ENCODE measurements around the gene LRPPRC.
"Not testable (repeated sequence)": the region's sequence is repeated elsewhere in the genome, so short reads cannot be mapped to it uniquely, and the experiment has no call there.

LRPPRC gene

DNA sequence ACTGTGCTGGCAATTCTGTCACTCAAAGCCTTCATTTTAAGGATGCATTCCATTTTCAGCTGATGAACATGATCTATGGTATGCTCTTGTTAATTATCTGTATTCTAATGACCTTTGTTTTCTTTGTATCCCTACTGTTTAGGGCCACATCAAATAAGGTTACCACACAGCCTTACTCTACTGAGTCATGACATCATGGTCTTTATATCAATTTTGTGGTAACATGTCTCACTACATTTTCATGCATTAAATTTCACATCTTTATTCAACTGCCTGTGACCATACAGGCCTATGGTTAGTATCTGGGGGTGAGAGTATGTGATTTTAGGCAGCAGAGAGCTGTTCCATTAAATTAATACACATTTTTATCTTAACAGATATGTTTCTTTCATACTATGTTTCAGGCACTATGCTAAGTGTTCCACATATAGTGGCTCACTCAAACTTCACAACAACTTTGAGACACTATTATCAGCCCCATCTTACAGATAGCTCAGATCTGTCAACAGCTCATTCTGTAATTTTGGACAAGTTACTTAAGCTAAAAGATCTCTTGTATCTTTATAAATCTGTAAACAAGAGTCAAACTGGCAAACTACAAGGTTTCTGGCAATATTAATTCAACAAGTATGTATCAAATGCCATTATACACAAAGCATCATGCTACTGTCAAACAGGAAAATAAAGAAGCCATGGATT, 18.0 kb downstream of the LRPPRC start:
- DNase-seq = no peak

DNA sequence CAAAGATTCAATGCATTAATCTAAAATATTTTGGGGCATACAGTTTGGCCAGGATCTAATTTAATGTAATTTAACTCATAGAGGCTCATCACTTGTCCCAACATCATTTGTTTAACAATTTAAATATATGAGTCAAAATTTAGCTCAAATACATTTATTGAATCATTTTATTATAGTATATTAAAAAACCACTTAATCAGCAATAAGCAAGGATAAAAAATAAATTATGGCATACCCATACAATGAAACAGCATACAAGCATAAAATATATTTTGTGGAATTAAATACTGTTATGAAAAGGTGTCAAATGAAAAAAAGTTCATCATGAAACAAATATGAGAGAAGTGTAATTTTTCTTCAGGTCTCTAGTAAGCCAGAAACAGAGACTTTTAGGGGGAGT, 34.9 kb downstream of the LRPPRC start:
- DNase-seq = no peak

DNA sequence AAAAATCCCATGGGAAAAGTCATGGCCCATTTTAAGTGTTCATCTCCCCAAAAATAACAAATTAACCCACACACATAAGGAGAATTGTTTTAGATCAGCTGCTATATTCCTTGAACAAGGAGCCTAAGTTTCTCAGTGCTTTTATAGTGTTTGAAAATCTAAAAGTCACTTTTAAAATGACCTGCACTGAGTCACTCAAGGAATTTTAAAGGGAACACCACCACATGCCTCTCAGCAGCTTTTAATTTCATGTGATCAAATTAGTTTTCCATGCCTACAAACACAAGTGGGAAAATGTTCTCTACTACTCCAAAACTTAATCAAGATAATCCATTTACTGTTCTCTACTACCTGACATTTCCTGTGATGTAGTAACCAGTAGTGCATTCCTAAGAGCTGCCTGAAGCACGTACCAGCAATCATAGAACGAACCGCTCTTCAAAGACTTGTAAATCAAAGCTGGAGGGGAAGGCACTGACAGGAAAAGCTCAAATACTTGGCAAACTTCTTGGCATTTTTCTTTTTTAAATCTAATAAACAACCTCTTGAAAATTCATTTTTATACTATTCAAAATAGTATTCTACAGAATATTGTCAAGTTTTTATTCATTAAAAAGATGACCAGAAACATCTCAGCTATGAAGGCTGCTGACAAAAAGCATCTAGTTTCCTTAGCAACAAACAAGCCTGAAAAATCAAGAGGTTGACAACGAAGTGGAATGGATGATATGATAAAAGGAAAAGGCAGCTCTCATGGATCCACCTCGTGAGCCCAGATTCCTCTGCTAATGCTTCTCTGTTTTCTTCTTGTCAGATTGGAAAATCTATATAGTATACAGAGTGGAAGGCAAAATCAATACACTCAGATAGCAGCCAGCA, 37.2 kb downstream of the LRPPRC start:
- no peak for DNase-seq

DNA sequence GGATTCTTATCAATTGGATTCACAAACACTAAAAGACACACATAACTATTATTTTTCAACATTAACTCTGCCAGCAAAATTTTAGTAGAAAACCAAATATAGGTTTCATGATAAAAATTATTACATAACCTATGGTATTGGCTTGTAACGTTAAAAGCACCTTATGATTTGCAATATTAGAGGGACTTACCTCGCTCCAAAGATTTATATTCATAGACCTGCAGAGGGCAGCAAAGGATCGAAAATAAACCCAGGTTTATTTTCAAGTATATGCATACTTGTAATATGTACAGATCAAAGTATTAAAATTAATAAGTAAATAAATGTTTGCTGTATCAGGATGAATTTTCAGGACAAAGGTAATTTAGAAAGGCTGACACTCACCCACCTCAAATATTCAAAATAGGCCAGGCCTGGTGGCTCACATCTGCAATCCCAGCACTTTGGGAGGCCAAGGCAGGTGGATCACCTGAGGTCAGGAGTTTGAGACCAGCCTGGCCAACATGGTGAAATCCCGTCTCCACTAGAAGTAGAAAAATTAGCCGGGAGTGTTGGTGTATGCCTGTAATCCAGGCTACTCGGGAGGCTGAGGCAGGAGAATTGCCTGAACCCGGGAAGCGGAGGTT, 45.3 kb downstream of the LRPPRC start:
- DNase-seq = peak; percentile 79

DNA sequence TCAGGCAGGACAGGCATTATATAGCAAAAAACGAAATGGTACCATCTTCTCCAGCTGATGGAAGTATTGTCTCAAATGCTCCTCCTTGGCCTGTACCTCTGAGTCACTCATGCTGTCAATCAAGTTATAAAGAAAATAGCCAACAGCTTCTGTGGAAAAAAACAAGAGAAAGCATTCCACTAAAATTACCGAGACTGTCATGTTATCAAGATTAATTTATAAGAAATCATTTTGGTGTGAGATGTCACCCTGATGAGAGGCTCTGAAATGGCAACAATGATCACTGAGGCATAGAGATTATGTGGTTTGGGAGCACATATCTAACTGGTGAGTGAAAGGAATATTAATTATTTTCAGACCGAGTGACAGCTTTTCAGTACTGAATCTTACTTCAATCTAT, 47.4 kb downstream of the LRPPRC start:
- DNase-seq = no peak

DNA sequence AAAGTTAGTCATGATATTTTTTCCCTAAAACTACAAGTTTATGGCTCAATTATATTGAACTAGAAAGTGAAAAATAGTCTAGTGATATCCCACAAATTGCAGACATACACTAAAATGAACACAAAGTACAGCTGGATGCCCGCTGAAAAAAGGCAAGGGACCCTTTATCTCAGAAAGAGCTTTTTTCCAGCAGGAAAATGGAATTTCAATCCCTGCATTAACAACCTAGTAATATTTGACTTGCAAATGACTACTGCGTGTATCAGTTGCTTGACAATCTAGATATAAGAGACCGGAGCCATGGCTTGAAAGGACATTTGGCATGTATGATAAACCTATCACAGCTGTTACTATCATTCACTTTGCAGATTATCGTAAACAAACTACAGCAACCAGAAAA, 49.1 kb downstream of the LRPPRC start:
- no peak for DNase-seq

DNA sequence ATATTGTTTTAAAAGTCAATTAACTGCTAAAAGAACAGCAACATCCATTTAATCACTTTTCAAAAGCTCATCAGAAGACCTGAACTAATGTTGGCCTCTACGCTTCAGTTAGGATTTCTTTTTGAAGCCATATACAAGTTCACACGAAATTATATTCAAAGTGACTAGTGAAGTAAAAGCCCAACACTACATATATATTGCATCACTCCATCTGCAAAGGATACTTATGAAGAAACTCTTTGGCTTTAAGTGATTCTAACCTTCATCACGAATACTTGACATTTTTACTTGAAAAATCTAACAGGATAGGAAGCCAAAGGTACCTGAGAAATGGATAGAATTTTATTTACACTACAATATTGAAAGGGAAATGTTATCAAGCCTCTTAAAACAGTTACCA, 50.4 kb downstream of the LRPPRC start:
- no peak for DNase-seq

DNA sequence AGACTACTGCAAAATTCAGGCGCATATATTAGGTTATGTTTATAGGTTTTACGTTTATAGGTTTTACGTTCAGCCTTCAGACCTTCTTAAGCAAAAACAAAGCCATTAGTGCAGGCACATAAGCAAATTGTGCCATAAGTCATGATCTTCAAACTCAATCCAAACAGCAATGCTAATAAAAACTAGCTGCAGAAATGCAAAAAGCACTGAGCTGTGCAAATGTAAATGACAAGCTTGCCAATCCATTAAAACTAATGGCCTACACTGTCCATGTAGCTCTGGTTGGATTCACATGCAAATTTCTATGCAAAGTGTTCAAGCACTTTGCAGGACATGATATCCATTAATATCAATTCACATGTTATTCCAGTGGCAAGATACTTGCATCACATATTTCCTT, 50.9 kb downstream of the LRPPRC start:
- DNase-seq = no peak

DNA sequence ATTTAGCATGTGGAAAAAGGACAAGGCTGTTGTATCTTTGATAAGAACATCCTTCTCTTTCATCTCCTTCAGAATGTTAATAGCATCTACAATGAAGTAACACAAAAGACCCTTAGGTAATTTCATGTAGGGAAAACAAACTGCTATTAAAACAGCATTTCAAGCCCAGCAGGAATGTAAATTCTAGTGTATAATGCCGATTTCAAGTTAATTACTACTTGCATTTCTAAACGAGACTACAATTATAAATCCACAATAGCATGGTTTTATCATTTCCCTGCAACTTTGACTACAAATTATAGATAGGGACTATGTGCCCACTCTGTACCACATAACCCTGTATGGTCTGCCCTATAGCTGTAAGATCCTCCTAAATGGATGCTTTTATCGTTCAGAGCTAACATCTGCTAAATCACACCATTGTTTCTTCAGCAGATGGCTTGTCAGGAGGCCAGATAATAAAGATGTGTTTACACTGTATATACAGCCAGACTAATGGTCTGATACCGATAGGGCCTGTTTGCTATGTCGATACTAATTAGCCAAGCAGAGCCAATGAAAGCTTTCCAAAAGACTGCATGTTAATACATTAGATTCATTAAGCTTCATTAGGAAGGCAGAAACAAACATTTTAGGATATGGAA, 51.9 kb downstream of the LRPPRC start:
- no peak for DNase-seq

DNA sequence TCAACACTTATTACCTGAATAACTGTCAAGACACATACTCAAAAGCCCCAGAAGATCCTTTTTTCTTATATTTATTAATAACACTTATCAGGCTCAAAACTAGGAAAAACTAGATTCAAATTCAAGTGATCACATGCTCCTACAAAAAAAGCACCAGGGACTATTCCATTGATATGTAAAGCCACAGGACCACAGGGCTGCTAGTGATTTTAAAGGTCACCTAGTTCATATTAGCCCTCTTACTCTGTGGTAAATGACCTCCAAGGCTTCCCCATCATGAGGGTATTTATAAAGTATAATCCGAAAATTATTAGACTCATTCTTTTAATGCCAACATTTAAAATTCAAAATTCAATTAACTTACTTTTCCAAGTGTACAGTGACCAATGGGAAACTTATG, 52.5 kb downstream of the LRPPRC start:
- no peak for DNase-seq

DNA sequence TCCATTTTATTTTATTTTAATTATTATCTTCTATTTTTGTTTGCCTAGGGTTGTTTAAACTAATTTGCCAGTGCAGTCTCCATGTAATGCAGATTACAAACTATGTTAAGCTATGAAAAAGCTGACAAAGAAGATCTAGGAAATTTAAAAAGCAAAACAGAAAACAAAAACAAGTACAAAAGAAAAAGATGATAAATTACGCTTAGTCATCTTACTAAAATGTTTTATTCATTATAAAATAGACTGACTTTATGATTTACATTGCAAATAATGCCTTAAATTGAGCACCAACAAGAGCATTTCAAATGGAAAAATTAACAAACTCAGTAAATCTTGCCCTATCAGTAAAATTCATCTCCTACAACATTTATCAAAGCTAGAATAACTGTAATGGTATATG, 52.9 kb downstream of the LRPPRC start:
- no peak for DNase-seq

DNA sequence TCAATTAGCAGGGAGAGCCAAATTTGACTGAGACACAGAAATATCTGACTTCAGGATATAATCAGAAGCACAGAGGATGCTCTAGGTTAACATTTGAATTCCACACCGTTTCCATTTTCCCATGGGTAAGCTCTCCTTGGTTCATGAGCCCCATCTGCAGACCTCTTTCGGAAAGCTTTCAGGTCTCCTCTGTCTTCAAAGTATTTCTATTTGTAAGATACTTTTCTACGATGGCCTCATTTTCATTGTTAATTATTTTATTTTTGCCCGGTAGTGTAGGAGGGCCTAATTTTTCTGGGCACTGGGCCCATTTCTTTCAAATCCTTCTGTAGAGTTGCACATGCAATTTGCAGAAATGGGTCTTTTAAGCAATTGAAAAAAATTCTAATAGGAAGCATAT, 53.8 kb downstream of the LRPPRC start:
- no peak for DNase-seq

DNA sequence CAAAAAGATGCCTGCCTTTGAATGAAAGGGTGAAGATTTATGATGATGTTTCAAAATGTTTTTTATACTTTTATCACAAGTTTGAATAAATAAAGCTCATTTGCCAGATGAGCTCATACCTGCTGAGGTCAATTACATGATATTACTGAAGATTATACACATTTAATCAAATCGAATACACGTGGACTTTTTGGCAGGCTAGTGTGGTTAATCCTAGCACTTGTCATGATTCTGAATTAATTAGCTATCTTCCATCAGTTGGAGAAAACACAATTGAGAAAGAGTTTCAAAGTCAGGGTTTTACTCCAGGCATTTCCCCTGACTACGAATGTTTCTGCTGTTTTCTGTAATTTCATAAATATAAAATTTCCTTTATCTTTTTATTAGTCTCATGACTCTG, 54.4 kb downstream of the LRPPRC start:
- no peak for DNase-seq

DNA sequence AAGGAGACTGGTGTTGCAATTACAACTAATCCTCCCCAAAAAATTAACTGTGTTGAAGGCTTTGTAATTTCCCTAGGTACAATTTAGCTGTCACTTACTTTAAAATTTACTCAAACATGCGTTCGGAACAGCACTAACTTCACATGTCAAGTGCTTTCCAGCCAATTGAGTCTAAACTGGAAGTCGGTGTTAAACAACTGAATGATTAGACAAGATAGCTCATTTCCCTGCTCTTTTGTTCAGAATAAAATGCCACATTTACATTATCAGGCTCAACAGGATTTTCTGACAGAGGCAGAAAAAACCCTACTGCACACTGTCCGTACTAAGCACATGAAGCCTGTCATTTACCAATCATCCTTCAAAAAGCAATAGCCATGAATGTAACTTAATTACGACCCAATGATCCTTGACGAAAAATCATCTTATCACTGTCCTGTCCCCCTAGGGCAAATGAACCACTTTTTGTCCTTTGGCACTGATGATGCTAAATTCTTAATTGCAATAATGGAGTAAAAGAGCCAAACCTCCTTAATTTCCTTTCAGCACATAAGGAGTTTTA, 56.0 kb downstream of the LRPPRC start:
- no peak for DNase-seq

DNA sequence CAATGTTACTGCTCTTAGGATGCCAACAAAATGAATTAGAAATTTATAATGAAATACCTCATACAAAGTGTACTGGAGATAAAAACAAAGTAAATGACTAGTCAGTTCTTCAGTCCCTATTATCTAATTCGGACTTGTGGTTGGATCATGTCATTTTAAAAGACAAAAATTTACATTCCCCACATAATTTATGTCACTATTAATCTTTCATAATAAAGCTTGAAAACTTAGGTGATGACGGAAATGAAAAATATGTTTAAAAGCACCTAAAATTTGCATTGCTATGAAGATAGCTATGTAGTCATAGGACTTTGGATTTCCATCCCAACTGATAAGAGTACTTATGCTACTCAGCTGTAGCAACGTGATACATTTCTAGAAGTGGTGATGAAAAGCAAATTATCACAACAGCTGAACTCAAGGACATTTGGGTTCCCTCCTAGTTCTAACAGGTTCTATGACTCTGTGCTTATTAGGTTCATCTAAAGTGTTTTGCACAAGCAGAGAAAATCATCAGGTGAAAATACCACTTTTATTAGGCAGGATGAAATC, 58.4 kb downstream of the LRPPRC start:
- no peak for DNase-seq

DNA sequence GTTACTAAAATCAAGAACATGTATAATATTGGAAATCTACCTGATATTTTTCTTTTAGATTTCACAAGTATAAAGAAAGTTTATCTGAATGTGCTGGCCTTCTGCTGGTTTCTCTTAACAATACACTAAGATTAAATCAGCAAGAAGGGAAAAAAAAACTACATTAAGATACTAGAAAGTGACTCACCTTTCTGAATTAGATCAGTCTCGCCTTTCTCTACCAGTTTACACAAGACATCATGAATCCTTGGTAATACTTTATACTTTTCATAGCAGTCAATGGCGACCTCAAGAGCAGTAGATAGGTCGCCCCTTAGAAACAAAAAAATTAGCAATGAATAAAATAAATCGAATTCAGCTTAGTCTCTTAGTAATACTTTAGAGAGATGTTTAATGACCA, 61.2 kb downstream of the LRPPRC start:
- DNase-seq = no peak

DNA sequence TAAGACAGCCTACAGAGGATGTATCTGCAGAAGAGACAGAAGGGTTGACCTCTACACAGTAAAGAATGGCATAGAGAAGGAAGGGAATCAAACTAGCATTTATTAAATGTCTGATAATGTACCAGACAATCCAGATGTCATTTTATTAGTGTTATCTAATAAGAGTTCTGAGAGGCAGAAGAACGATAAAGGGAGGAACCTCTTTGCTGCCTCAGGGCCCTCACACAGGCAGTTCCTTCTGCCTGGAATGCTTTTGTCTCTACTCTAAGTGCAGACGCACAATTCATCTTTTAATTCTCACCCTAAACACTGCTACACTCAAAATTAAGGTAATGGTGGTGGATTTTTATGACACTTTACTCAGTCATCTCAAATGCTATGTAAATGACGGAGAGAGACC, 64.5 kb downstream of the LRPPRC start:
- DNase-seq = no peak

DNA sequence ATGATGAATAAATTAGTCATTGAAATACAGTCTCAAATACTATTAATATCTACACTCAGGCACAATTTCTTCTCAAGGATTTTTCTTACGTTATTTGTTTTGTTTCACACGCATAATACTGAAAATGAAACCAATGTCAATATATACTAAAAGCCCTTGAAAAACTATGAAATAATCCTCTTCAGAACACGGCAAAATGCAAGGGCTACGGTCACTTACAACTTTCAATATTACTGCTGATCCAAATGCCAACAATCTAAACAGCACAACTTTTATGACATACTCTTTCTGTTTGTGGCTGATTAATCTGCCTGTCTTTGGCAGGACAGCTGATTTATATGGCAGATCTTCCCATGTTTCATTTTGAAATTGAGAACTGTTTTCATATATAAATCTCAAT, 68.3 kb downstream of the LRPPRC start:
- DNase-seq = no peak

DNA sequence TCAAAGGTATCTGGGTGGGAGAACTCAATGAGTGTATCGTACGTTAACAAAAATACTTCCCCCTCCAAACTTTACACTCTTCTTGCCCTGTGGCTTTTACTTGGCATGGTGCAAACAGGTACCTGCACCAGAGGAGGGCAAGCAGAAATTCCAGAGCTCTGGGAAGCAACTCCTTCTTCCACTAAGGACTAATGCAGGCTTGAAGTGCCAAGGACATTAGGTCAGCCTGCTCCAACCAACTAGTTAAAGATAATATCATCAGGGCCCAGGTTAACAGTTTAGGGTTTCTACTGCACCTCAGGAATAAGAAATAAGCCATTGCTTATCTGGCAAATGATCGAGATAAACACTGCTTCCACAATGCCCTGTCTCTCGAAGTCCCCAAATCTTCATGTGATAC, 70.4 kb downstream of the LRPPRC start:
- no peak for DNase-seq

DNA sequence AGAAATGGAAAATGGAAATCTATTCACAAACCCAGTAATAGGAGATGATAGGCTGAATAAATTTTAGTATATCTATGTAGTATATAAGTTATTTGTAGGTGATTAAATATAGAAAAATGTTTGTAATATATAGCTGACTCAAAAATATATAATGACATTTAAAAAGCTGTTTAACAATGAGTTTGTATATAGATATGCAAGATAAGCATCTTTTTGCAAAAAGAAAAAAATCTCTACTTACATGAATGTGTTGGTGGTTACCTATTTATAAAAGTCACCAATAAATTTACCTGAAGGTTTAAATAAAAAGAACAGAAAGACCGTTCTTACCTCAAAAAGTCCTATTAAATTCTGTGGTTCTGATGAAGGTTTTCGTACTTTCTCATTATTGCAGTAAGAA, 71.3 kb downstream of the LRPPRC start:
- no peak for DNase-seq

DNA sequence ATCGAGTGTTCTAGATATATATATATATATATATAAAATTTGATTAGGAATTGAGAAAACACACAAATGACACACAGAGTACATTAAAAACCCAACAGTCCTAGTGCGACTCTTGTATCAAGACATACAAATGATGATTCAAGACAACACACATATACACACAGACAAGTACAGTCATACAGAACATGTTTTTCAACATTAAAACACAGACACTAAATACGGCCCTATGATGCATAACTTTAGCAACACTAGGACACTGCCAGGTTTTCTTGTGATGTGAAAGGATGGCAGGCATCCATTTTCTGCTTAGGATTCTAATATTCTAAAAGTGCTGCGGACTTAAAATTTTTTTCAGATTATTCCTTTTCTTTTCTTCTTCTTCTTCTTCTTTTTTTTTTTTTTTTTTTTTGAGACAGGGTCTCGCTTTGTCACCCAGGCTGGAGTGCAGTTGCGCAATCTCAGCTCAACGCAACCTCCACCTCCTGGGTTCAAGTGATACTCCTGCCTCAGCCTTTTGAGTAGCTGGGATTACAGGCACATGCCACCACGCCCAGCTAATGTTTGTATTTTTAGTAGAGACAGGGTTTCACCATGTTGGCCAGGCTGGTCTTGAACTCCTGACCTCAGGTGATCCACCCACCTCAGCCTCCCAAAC, 84.5 kb downstream of the LRPPRC start:
- not testable (repeated sequence) for DNase-seq

DNA sequence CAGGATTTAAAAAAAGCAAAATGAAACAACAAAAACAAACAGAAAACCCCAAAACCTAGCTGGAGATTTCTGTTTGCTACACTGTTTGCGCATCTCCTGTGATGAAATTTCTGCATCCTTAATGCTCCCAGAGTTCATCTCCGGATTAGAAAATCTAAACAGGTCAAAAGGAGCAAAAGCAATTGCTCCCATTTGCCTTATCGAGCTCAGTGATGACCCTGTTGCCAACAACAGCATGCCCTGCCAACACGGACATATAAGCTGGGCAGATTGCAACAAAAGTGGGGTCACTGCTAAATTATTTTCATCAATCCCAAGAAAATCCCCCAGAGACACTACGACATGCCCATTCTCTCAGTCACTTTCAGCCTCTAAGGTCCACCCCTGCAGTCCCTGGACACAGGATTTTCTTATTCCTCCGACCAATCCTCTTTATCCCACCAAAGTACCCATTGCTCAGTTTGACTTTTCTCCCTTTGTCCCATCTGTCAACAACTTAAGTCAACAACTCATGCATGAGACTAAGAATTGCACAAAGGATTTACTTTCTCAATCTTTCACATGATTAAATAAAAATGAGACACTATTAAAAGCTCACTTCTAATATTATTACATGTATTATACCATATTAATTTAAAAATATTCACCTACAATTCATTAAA, 89.2 kb downstream of the LRPPRC start:
- DNase-seq = no peak

All from hematopoietic multipotent progenitor cell treated with erythropoietin and hydrocortisone succinate and interleukin-3 and kit ligand, for 4 days (in vitro differentiated cells).